ENCODE results near the gene SLX4. TPM values are rescaled to one million over a fixed set of nuclear protein-coding genes. Genes with fewer than 3 reads are reported as not detected.

SLX4 gene
- total RNA-seq, 4 donors from 2014 or later = 3.1 to 5.6 (median 3.9) TPM

DNA sequence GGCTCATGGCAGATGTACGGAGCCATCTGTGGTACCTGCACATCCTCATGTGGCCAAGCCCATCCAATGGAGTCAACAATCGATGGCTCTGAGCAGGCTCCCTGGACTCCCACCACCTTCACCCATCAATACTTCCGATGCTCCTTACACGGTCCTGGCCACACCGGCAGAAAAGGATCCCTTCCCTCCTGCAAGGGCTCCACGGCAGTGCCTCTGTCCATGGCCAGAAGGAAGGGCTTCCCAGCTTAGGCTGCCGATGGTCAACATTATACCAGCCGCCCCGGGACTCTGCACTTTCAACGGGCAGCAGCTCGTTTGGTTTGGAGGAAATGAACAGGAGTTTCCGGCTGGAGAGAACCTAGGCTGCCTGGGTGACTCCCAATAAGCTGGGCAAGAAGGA is 13.2 kb downstream of the SLX4 start:
- 92 to 96% methylated on average over 4 to 8 of the region's 12 CpGs for WGBS, 2 donors
- H3K27ac ChIP-seq = no peak overlapping the region
- peaks cover 0 to 71% (median 5%) of the 10 kb centered on the region in 3 donors for H3K36me3 ChIP-seq
- intact Hi-C loops (cut with DNase I) = no loop called here
- no peaks in the 10 kb centered on the region for H3K9me3 ChIP-seq
- H3K27me3 ChIP-seq = no peaks in the 10 kb centered on the region
- no peak for DNase-seq
- TF ChIP-seq POLR2A (IDR thresholded peaks at IDR 0.05) (no peak), CTCF (IDR thresholded peaks at IDR 0.05) (no peak)
- H3K4me3 ChIP-seq = no peak overlapping the region
- H3K4me1 ChIP-seq = no peaks in the 10 kb centered on the region

DNA sequence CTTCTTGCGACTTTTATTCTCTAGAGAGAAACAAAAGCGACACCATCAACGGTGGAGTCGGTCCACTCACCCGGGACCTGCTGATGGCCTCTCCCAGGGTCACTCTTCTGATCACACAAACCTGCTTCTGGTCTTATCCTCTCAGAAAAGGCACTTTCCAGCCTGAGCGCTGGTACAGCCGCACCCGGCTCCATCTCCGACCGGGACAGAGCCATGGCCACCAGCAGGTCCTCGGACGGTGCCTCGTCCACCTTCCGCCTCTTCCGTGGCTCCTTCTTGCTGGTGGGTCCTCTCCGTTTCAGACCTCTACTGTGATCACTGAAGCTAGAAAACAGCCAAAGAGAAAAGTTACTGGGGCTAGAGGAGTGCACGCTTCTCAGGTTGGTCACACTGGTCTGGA is 13.7 kb downstream of the SLX4 start:
- 61 to 100% methylated on average over 2 to 3 of the region's 17 CpGs for WGBS, 2 donors
- Histone ChIP-seq H3K27me3 (no peaks in the 10 kb centered on the region), H3K4me1 (no peaks in the 10 kb centered on the region), H3K9me3 (no peaks in the 10 kb centered on the region), H3K27ac (no peak overlapping the region), H3K36me3 (peaks cover 0 to 68% (median 5%) of the 10 kb centered on the region in 3 donors), H3K4me3 (no peak overlapping the region)
- DNase-seq = no peak
- no peak for TF ChIP-seq CTCF (IDR thresholded peaks at IDR 0.05)
- no peak for TF ChIP-seq POLR2A (IDR thresholded peaks at IDR 0.05)
- intact Hi-C loops (cut with DNase I) = no loop called here

GRCh38 chr16:3597226-3597625 is 14.2 kb downstream of the SLX4 start:
- DNase-seq = no peak
- H3K27ac ChIP-seq = no peak overlapping the region
- peaks cover 0 to 68% (median 5%) of the 10 kb centered on the region in 3 donors for H3K36me3 ChIP-seq
- no peaks in the 10 kb centered on the region for H3K9me3 ChIP-seq
- no peaks in the 10 kb centered on the region for H3K4me1 ChIP-seq
- no peaks in the 10 kb centered on the region for H3K27me3 ChIP-seq
- H3K4me3 ChIP-seq = no peak overlapping the region
- TF ChIP-seq CTCF (IDR thresholded peaks at IDR 0.05) = no peak
- TF ChIP-seq POLR2A (IDR thresholded peaks at IDR 0.05) = no peak
- WGBS, 2 donors = 74% methylated on average over 8 of the region's 10 CpGs; no CpG with 5 or more reads in 1 of the 2 donors
- intact Hi-C loops (cut with DNase I) = no loop called here

- Histone ChIP-seq H3K27ac (no peak overlapping the region), H3K4me3 (no peak overlapping the region), H3K36me3 (peaks cover 0 to 68% (median 5%) of the 10 kb centered on the region in 3 donors), H3K27me3 (no peaks in the 10 kb centered on the region), H3K9me3 (no peaks in the 10 kb centered on the region), H3K4me1 (peaks cover 0 to 7% (median 0%) of the 10 kb centered on the region in 3 donors)
- no peak for DNase-seq
- TF ChIP-seq POLR2A (IDR thresholded peaks at IDR 0.05) (no peak), CTCF (IDR thresholded peaks at IDR 0.05) (no peak)
- WGBS, 2 donors = 90 to 95% methylated on average over 6 to 11 of the region's 27 CpGs
- intact Hi-C loops (cut with DNase I) = no loop called here
Measured at GRCh38 chr16:3596101-3596861, 15.1 kb downstream of the SLX4 start.

- 95 to 96% methylated on average over 9 to 19 of the region's 19 CpGs for WGBS, 2 donors
- no peak for DNase-seq
- no peaks in the 10 kb centered on the region for H3K27me3 ChIP-seq
Measured at GRCh38 chr16:3595521-3596021, 15.8 kb downstream of the SLX4 start.

More at GRCh38 chr16:3595521-3596021, 15.8 kb downstream of the SLX4 start:
- Histone ChIP-seq H3K4me1 (peaks cover 0 to 11% (median 3%) of the 10 kb centered on the region in 3 donors), H3K36me3 (peaks cover 0 to 68% (median 5%) of the 10 kb centered on the region in 3 donors), H3K4me3 (no peak overlapping the region), H3K27ac (no peak overlapping the region), H3K9me3 (no peaks in the 10 kb centered on the region)
- intact Hi-C loops (cut with DNase I) = no loop called here
- TF ChIP-seq CTCF (IDR thresholded peaks at IDR 0.05) (no peak), POLR2A (IDR thresholded peaks at IDR 0.05) (no peak)
